DMS 273 (cell line): Measurements from ENCODE around the gene ELF2.
"Not testable (repeated sequence)": the region's sequence is repeated elsewhere in the genome, so short reads cannot be mapped to it uniquely, and the experiment has no call there.

Experiments used
- DNase-seq: peaks from one replicate; lab custom pipeline; 2025; ENCODE audit not compliant: unreplicated experiment; lab: John Stamatoyannopoulos, UW

ELF2 gene

DNA sequence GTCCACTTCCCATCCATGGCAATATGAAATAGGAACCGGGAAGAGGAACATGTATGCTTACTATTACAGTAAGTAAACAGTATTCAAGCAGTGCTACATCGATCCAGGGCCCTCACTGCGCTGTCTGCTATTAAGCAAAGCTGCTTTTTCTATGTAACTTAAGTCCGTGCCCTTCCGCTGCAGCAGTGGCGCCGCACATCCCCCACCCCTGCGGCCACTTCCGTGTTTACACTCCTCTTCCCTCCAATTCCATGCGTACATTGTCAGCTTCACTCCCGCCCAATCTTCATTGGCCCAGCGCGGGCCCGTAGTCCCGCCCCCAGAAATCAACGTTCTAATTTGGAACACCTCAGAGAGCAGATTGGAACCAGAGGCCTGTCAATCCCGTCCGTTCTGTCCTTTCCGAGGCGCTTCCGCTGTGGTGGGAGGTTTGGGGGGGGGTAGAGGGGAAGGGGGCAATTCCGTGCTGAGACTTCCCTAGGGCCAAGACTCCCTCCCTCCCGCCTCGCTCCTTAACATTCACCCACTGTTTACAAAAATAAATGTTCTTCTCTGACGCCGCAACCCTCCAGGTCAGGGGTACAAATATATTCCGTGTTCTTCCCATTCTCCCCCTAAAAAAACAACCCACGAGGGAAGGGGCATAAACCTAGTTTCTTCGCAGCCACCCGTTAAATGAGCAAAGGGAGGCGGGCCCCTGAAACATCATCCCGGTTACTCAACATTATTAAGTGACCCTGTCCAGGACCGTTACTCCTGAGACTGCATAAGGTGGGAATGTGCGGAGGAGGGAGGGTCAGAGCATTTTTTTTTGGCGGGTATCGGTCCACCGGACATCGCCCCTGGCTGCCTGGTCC is 94.0 kb downstream of the ELF2 start:
- DNase-seq, result peak; percentile 98

DNA sequence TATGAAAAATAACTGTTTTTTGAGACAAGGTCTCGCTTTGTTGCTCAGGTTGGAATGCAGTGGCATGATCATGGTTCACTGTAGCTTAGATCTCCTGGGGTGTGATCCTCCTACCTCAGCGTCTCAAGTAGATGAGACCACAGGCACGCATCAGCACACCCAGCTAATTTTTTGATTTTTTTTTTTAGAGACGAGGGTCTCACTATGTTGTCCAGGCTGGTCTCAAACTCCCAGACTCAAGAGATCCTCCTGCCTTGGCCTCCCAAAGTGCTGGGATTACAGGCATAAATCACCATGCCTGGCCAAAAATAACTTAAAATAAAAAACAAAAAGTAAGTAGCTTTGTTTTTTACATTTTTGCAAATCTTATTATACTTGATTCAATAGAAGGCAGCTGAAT is 98.1 kb downstream of the ELF2 start:
- DNase-seq, result no peak

- DNase-seq, result peak; percentile 32
Measured at GRCh38 chr4:139077567-139078355, 99.3 kb downstream of the ELF2 start.

DNA sequence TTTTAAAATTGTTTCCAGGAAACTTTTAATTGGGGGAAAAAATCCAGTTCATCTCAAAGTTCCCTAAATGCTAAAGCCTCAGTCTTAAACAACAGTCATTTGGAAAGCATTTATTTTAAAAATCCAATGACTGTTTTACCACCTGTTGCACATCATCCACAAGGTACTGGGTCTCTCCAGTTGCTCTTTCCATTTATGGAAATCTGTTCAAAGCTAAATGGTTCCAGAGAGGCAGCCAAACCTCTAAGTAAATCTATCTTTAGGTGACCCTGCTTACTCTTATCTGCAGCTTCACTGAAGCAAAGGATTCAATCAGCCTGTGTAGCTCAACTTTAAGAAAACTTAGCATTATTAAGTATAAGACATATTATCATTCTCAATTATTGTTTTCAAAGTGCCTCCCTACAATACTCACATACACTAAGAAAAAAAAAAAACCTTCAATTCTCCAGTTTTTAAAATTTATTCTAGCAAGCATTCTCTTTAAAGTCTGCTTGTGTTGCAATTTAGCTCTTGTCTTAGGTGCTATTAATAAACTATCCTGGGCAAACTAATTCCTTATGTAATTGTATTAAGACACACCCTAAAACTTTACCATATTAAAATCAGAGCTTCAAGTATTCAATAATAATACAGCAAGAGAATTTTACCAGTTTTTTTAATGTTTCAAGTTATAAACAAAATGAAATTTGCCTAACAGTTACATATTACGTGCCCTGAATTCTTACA is 100.8 kb downstream of the ELF2 start:
- DNase-seq, result peak; percentile 21

DNA sequence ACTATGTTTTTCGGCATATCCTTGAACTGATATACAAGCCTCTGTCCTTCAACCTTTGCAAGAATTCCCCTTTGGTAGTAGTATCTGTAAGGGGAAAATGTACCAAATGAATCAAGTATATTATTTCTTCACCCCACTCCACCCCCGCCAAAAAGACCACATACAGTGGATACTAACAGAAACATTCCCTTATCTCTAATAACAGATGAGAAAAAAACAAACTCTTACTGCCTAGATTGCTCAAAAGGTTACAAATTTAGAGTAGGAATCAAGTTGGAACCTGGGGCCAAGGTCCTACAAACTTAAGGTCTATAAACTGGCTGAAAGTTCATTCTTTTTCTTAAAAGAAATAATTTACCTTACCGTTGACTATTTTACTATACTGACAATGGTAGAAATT is 116.4 kb downstream of the ELF2 start:
- no peak for DNase-seq

- not testable (repeated sequence) for DNase-seq
Measured at GRCh38 chr4:139059026-139059425, 118.0 kb downstream of the ELF2 start.

DNA sequence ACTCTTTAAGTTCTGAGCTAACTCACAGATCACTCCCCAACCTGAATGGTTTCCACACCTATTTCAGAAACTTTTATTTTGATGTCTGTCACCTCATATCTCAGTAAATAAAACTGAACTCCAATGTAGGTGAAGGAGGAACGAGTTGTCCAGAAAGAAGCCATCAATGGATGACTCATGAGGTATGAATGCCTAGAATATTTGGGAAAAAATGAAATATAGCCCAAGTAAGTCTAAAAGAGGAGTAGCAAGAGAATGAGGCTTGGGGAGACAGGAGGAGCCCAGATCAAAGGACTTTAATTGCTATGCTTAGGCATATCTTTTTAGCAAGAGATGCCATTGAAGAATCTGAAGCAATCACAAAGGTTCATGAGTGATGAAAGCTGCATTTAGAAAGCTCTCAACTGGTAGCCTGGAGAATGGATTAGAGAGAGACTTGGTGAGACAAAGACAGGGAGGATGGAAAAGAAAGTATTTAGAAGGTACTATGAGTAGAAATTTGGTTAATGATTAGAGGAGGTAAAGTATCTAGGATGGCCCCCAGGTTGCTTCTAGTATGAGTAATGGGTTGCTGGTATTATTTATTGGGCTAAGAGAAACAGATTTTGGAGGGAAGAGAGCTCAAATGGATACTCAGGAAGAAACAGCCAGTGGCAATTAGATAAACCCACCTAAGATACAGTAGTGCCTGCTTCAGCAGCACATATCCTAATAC is 122.1 kb downstream of the ELF2 start:
- DNase-seq, result no peak

GRCh38 chr4:139053909-139054308 is 123.1 kb downstream of the ELF2 start:
- DNase-seq, result no peak

DNA sequence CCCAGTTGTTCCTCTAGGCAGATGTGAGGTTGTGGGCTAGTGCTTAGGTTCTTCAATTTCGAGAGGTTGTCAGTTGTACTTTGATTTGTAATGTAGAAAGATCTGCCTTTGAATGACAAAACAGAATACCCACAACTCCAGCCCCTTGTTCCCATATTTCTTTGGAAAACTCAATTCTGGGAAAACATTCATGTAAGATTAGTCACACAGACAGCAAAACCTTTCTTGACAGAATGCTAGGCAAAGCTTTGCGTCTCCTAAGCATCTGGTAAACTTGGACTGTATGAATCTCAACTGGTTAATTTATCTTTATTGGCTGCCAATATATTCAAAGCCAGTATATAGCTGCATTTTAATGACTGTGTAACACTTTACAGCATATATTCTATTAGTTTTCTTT is 126.6 kb downstream of the ELF2 start:
- no peak for DNase-seq

DNA sequence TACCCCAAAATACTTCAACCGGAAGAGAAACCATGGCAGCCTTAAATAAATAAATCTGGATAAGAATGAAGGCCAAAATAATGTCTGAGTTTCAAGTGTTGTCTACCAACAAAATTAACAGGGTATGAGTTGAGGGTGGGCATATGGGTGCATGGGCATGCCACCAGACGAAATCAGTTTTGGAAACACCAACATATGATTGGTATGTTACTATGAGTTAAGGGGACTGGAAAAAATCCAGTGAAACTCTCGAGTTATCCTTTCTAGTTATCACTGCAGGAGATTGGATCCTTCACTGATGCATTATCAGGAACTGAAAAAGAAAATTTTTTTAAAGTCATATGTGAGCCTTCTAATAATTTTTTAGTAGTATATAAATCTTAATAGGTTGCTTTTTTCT is 129.0 kb downstream of the ELF2 start:
- no peak for DNase-seq

- no peak for DNase-seq
Measured at GRCh38 chr4:139044291-139044690, 132.7 kb downstream of the ELF2 start.

- DNase-seq, result peak; percentile 11
Measured at GRCh38 chr4:139042981-139043460, 134.0 kb downstream of the ELF2 start.

DNA sequence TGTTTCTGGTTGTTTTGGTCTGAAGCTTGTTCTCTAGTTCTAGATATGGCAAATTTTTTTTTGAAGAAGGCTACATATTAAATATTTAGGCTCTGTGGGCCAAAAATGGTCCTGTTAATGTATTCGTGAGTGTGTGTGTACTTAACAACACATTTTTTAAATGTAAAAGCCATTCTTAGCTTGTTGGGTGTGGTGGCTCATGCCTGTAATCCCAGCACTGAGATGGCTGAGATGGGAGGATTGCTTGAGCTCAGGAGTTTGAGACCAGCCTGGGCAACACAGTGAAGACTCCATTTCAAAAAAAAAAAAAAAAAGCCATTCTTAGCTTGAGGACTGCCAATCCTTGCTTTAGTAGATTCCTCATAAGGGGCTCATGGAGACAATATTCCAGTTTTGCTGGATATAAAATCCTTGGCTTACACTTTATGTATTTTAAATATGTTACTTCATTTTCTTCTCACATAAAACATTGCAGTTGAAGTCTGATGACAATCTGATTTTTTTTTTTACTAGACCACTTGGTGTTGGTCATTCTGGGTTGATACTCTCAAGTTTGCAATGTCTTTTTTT is 138.1 kb downstream of the ELF2 start:
- no peak for DNase-seq

DNA sequence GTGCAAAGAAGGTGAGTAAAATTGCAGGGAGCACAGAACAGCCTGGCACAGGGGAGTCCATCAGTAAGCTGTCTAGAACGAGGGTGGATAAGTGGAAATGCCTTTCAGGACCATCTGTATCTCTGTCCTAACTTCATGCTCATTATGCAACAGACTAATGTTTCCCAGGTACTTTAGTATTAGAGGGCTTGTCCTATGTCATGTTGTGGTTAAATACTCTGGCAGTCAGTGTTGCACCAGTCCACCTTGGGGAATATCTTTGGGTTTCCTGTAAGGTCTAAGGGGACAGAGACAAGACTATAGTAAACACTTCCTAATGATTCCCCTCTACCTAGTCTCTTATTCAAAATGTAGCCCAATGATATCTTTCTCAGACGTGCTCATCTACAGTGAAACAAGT is 140.1 kb downstream of the ELF2 start:
- DNase-seq, result no peak

- DNase-seq, result no peak
Measured at GRCh38 chr4:139035650-139036049, 141.4 kb downstream of the ELF2 start.

- peak; percentile 80 for DNase-seq
Measured at GRCh38 chr4:139030614-139031235, 146.3 kb downstream of the ELF2 start.

DNA sequence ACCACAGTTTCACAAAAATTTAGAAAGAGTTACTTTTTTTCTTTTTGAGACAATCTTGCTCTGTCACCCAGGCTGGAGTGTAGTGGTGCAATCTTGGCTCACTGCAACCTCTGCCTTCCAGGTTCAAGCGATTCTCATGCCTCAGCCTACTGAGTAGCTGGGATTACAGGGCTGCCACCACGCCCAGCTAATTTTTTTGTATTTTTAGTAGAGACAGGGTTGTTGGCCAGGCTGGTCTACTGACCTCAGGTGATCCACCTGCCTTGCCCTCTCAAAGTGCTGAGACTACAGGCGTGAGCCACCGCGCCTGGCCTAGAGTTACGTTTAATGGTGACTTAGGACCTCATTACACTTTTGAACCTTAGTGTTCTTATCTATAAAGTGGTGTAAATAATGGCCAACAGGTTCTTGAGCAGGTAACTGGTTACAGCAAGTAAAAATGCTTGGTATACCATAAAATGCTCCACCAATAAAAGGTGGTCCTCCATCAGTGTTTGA is 147.1 kb downstream of the ELF2 start:
- not testable (repeated sequence) for DNase-seq

DNA sequence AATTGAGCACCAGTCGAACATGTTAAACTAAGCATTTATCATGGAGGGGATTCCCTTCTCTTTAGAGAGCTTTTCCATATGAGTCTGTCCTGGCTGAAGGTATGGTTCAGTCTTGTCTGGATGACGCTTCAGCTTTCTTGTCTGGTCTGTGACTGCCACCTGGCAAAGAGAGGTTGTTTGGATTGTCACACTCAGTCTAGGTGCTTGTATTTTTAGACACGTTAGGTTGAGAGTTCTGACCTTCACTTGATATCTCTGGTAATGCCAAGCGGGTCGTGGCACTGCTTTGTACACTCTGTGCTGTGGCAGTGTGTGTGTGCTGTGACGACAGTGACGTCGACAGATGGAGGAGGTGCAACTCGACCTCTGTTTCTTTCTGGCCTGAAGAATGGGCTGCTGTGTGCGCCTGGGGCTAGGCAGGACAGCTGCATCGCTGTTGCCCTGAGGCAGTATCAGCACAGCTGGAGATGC is 148.8 kb downstream of the ELF2 start:
- no peak for DNase-seq

DNA sequence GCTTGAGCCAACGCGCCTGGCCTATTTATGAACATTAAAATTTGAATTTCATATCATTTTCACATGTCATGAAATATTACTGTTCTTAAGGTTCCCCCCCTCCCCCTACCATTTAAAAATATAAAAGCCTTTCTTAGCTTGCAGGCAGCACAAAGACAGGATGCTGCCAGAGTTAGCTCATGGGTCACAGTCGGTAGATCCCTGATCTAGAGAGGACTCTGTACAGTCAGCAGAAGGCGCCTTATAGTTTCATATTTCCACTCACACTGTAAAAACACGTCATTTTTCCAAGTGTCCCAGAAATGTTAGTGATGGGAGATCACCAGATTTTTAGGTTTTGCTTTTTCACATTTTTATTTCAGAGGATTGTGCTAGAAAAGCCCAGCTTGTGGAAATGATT is 149.2 kb downstream of the ELF2 start:
- no peak for DNase-seq

GRCh38 chr4:139025841-139026240 is 151.2 kb downstream of the ELF2 start:
- DNase-seq, result no peak
